GM12801 (cell line): ENCODE data around the gene TMEM63B.

Experiments used
- TF ChIP-seq, protein P1 (sequence below): IDR thresholded peaks from one replicate; pipeline ENCODE4 v1.5.1; 2011; ENCODE audit warnings: control low read depth; ENCODE audit not compliant: insufficient read length; ENCODE audit errors: extremely low read depth

The TMEM63B gene

DNA sequence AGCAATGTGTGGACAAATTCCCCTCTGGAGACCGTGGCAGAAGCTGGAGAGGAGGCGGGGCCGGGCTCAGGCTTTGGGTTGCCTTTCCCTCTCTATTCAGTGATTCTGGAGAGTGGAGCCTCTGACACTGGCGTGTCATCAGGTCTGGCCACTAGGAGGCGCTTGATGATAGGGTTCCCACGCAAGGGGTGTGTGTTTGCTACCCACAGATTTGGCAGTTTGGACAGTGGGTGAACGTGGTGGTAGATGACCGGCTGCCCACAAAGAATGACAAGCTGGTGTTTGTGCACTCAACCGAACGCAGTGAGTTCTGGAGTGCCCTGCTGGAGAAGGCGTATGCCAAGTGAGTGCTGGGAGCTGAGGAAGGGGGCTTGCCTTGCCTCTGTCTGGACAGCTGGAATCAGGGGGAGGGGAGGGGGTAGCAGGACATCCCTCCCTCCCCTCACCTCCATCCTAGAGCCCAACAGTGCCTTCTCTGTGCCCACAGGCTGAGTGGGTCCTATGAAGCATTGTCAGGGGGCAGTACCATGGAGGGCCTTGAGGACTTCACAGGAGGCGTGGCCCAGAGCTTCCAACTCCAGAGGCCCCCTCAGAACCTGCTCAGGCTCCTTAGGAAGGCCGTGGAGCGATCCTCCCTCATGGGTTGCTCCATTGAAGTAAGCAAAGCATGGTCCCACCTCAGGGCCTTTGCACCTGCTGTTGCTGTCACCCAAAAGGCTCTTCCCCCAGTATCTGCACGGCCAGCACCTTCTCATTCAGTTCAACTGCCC lies 45.6 kb downstream of the TMEM63B start:
- TF ChIP-seq, protein P1, sequence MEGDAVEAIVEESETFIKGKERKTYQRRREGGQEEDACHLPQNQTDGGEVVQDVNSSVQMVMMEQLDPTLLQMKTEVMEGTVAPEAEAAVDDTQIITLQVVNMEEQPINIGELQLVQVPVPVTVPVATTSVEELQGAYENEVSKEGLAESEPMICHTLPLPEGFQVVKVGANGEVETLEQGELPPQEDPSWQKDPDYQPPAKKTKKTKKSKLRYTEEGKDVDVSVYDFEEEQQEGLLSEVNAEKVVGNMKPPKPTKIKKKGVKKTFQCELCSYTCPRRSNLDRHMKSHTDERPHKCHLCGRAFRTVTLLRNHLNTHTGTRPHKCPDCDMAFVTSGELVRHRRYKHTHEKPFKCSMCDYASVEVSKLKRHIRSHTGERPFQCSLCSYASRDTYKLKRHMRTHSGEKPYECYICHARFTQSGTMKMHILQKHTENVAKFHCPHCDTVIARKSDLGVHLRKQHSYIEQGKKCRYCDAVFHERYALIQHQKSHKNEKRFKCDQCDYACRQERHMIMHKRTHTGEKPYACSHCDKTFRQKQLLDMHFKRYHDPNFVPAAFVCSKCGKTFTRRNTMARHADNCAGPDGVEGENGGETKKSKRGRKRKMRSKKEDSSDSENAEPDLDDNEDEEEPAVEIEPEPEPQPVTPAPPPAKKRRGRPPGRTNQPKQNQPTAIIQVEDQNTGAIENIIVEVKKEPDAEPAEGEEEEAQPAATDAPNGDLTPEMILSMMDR: peak; percentile 66

- TF ChIP-seq, protein P1: no peak
Measured at GRCh38 chr6:44176130-44176761, 48.9 kb downstream of the TMEM63B start.

GRCh38 chr6:44176762-44177509 lies 49.6 kb downstream of the TMEM63B start:
- TF ChIP-seq, protein P1: no peak

DNA sequence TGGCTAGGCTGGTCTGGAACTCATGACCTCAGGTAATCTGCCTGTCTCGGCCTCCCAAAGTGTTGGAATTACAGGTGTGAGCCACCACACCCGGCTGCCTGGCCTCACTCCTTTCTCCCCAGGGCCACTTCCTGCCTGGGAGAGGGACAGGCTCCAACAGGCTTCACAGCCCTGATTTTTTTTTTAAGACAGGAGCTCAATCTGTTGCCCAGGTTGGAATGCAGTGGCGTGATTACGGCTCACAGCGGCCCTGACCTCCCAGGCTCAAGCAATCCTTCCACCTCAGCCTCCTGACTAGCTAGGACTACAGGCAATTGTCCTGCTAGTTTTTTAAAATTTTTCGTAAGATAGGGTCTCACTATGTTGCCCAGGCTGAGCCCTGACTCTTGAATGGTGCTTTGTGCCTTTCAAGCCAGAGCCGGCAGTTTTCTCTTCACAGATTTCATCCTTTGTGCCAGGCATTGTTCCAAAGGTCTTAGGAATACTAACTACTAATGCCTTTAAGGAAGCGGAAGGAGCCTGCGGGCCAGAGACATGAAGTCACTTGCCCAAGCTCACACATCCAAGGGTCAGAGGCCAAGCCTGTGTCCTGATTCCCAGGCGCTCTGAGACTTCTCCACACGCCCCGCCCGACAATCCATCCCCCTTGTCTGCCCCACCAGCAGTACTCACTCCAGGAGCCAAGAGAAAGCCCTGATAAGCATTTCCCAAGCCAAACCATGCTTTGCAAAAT lies 50.5 kb downstream of the TMEM63B start:
- TF ChIP-seq, protein P1: no peak

GRCh38 chr6:44178424-44179071 lies 51.2 kb downstream of the TMEM63B start:
- TF ChIP-seq, protein P1: no peak

DNA sequence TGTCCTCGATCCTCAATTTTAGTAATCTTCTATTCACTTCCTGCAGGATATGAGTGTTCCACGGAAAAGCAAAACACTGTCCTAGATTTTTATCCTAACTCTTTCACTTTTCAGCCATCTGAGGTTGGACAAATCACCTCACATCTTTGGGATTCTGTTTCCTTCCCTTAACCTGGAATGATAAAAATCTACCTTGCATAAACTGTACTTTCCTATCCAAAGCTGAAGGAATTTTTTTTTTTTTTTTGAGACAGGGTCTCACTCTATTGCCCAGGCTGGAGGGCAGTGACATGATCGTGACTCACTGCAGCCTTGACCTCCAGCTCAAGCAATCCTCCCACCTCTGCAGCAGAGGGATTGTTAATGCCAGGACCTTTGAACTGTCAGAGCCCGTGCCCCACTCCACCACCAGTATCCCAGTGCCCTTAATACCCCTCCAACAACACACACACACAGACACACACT lies 51.8 kb downstream of the TMEM63B start:
- TF ChIP-seq, protein P1: no peak
